Suprapubic skin (tissue), 4 donors: Measurements from ENCODE around the gene PYHIN1.

ENCODE experiments used
- CTCF ChIP-seq, 2 donors: fragments of 200-600 bp in 1 of 2; fragments of 450-650 bp in 1 of 2; sonication (generic) in 1 of 2; IDR thresholded peaks; one replicate each; pipeline ENCODE4 v1.5.1; 2016 to 2019; ENCODE audit warnings: antibody characterized with exemption in 2 of 2, mild to moderate bottlenecking in 1 of 2, moderate library complexity in 1 of 2
- EP300 ChIP-seq: sonication (generic); formaldehyde crosslinking; IDR thresholded peaks from one replicate; pipeline ENCODE4 v1.6.1; 2017; ENCODE audit warnings: antibody characterized with exemption
- POLR2A ChIP-seq, 2 donors: fragments of 450-650 bp; IDR thresholded peaks; one replicate each; pipeline ENCODE4 v1.6.1; 2017; ENCODE audit warnings: antibody characterized with exemption in 2 of 2, mild to moderate bottlenecking in 2 of 2, moderate library complexity in 2 of 2
- POLR2AphosphoS5 ChIP-seq, 3 donors: sonication (generic); formaldehyde crosslinking; IDR thresholded peaks; one replicate each; pipeline ENCODE4 v1.6.1; 2017; ENCODE audit warnings: antibody characterized with exemption in 3 of 3

DNA sequence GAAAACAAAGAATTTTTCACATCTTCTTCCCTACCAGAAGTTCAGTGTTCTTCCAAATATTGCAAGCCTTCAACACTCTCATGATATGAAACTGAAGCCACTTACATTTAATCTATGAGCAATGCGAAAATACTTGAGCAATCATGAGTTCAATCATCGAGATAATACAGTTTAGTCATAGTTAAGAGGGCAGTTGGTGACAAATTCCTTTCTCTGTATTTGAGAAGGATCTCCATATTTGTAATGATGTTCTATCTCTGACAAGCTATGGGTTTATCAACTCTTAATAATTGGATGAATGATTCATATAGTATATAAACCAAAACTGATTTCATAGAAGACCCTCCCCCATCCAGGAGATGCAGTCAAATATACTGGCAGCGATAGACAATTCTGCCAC, 29.7 kb upstream of the PYHIN1 start:
- TF ChIP-seq CTCF (IDR thresholded peaks at IDR 0.05) (no peak), POLR2AphosphoS5 (IDR thresholded peaks at IDR 0.05) (no peak), POLR2A (IDR thresholded peaks at IDR 0.05) (no peak), EP300 (no peak)
